Endothelial cell of umbilical vein (primary cell): Measurements from ENCODE around the gene OSBPL5. TPM values are rescaled to one million over a fixed set of nuclear protein-coding genes. Genes with fewer than 3 reads are reported as not detected.

ENCODE experiments used
- BruUV-seq: library from RNA; stranded (reverse); fragments of 400-500 nt; replicated peaks from 2 replicates; lab custom pipeline; 2021; lab: Mats Ljungman, UMichigan
- CTCF ChIA-PET: fragments of 300-600, 350-600 bp; sonication (Branson Sonifier 250); formaldehyde crosslinking; loops from one replicate; lab custom pipeline; 2021; ENCODE audit warnings: antibody characterized with exemption, inconsistent platforms; lab: Charles Lee
- POLR2A ChIA-PET: fragments of 300-600, 350-600 bp; sonication (Branson Sonifier 250); formaldehyde crosslinking; loops from one replicate; lab custom pipeline; 2021; ENCODE audit warnings: antibody characterized with exemption, inconsistent platforms; lab: Charles Lee
- DNase-seq: peaks from one replicate; pipeline ENCODE4 v3.0.0-alpha.2; 2011; ENCODE audit warnings: low read depth, low spot score
- FAIRE-seq: peaks from 2 replicates; lab custom pipeline; 2011; peaks lifted over from hg19 to GRCh38; lab: Jason Lieb, UNC
- H2AFZ ChIP-seq: 2 replicates; pipeline ENCODE4 v1.6.0; 2012; ENCODE audit warnings: low read depth, low read length, control low read depth, inconsistent platforms
- H3K27ac ChIP-seq: 2 replicates; pipeline ENCODE4 v1.5.1; 2011; ENCODE audit warnings: low read depth, mild to moderate bottlenecking, control low read depth, low read length, moderate library complexity; ENCODE audit not compliant: insufficient read depth
- H3K27me3 ChIP-seq, 2 experiments: 2 replicates each; pipeline versions ENCODE4 v1.6.0 to v1.6.1; 2011; ENCODE audit warnings: low read length in 2 of 2, mixed read lengths in 1 of 2; ENCODE audit not compliant: control insufficient read depth in 2 of 2, insufficient read depth in 2 of 2
- H3K36me3 ChIP-seq, 2 experiments: 2 replicates in 1 of 2; 3 replicates in 1 of 2; pipeline ENCODE4 v1.5.1; 2011; ENCODE audit warnings: low read length in 2 of 2, mild to moderate bottlenecking in 1 of 2, moderate library complexity in 1 of 2; ENCODE audit not compliant: control insufficient read depth in 2 of 2, insufficient read depth in 2 of 2; ENCODE audit errors: extremely low read depth in 1 of 2
- H3K4me1 ChIP-seq: 3 replicates; pipeline ENCODE4 v1.5.1; 2011; ENCODE audit warnings: mild to moderate bottlenecking, low read length; ENCODE audit not compliant: control insufficient read depth, insufficient read depth; ENCODE audit errors: extremely low read depth
- H3K4me2 ChIP-seq: 2 replicates; pipeline ENCODE4 v1.6.1; 2011; ENCODE audit warnings: low read length, control low read depth, mixed read lengths; ENCODE audit not compliant: insufficient read depth
- H3K4me3 ChIP-seq, 3 experiments: fragments of 200-600 bp in 1 of 3; sonication (generic), shearing (Covaris generic) in 1 of 3; replicated peaks in 1 of 3; 2 replicates each; pipeline ENCODE4 v1.5.1; 2011 to 2016; ENCODE audit warnings: control low read depth in 3 of 3, low read length in 3 of 3, mild to moderate bottlenecking in 2 of 3, inconsistent platforms in 1 of 3, low read depth in 1 of 3, moderate library complexity in 1 of 3; ENCODE audit not compliant: insufficient read depth in 1 of 3
- H3K79me2 ChIP-seq: 2 replicates; pipeline ENCODE4 v1.6.0; 2012; ENCODE audit warnings: low read length, inconsistent platforms; ENCODE audit not compliant: control insufficient read depth, insufficient read depth
- H3K9ac ChIP-seq: replicated peaks from 2 replicates; pipeline ENCODE3; 2011; ENCODE audit warnings: low read length, control low read depth; ENCODE audit not compliant: insufficient read depth; ENCODE audit errors: extremely low read depth
- H3K9me1 ChIP-seq: replicated peaks from 3 replicates; pipeline ENCODE4 v1.6.0; 2011; ENCODE audit warnings: mild to moderate bottlenecking, low read length; ENCODE audit not compliant: control insufficient read depth, insufficient read depth; ENCODE audit errors: extremely low read depth
- H3K9me3 ChIP-seq: replicated peaks from 2 replicates; pipeline ENCODE4 v1.5.1; 2012; ENCODE audit warnings: low read length, inconsistent platforms; ENCODE audit not compliant: control insufficient read depth, insufficient read depth
- H4K20me1 ChIP-seq: replicated peaks from 2 replicates; pipeline ENCODE3; 2011; ENCODE audit warnings: mild to moderate bottlenecking, low read length; ENCODE audit not compliant: control insufficient read depth, insufficient read depth; ENCODE audit errors: extremely low read depth
- CTCF ChIP-seq, 2 donors: IDR thresholded peaks; 1 replicate in 1 of 2; 2 replicates in 1 of 2; pipeline ENCODE4 v1.5.1; 2011; ENCODE audit warnings: low read length in 2 of 2, mild to moderate bottlenecking in 2 of 2, moderate library complexity in 2 of 2, control low read depth in 1 of 2, inconsistent platforms in 1 of 2, low read depth in 1 of 2; ENCODE audit not compliant: insufficient read depth in 1 of 2; ENCODE audit errors: extremely low read depth in 1 of 2
- JUN ChIP-seq: IDR thresholded peaks from 2 replicates; pipeline ENCODE4 v1.6.1; 2011; ENCODE audit warnings: borderline replicate concordance, low read depth; ENCODE audit not compliant: insufficient read length, insufficient read depth
- MAX ChIP-seq: IDR thresholded peaks from 2 replicates; pipeline ENCODE4 v1.6.1; 2011; ENCODE audit not compliant: insufficient read depth, insufficient read length
- MYC ChIP-seq: IDR thresholded peaks from one replicate; pipeline ENCODE4 v1.6.1; 2011; ENCODE audit warnings: mild to moderate bottlenecking, low read depth, low read length
- POLR2A ChIP-seq: IDR thresholded peaks from 2 replicates; pipeline ENCODE4 v1.6.1; 2012; ENCODE audit warnings: low read depth, mild to moderate bottlenecking, control low read depth, low read length
- POLR2AphosphoS5 ChIP-seq: IDR thresholded peaks from 2 replicates; pipeline ENCODE4 v1.6.1; 2012; ENCODE audit warnings: low read depth, mild to moderate bottlenecking, control low read depth, low read length, moderate library complexity; ENCODE audit not compliant: insufficient read depth
- dilution Hi-C: fragments of 300-500 bp; cut with MboI; formaldehyde crosslinking; loops from one replicate; pipeline ENCODE4 v1.15.0; 2019; ENCODE audit warnings: low sequenced_read_pairs; ENCODE audit not compliant: extremely low pct_ligation_motif_present
- intact Hi-C: fragments of 100-400 bp; cut with micrococcal nuclease; formaldehyde crosslinking; loops from one replicate; pipeline ENCODE4 v1.10.0; 2022
- polyA plus RNA-seq, 4 experiments: library from polyadenylated mRNA; depleted of rRNA in 3 of 4; stranded (reverse) in 3 of 4; unstranded in 1 of 4; fragments of >200 nt; gene quantifications; 2 replicates each; pipeline versions ENCODE4 v1.2.1 to v1.2.3, GENCODE V29; 2011 to 2012; ENCODE audit warnings: missing spikeins in 1 of 4
- total RNA-seq: library from RNA; stranded (reverse); gene quantifications from 2 replicates; pipeline ENCODE4 v1.2.3, GENCODE V29; 2021

OSBPL5 gene
- total and polyA plus RNA-seq, 2 donors (not counting 3 experiments of a cell fraction or from before 2014, with no cell fraction given), result 8.7 to 37.7 TPM

- dilution Hi-C loops, result no loop called here
- FAIRE-seq, result no peak
- Histone ChIP-seq H3K9me3 (no peaks in the 10 kb centered on the region), H4K20me1 (no peaks in the 10 kb centered on the region), H3K4me3 (no peak overlapping the region), H3K79me2 (no peaks in the 10 kb centered on the region), H3K27me3 (peaks cover 4% of the 10 kb centered on the region in 2 experiments), H3K9ac (no peak overlapping the region), H3K9me1 (no peaks in the 10 kb centered on the region), H3K36me3 (no peaks in the 10 kb centered on the region), H2AFZ (no peak overlapping the region), H3K27ac (no peak overlapping the region), H3K4me2 (no peak overlapping the region), H3K4me1 (no peaks in the 10 kb centered on the region)
- intact Hi-C loops, result no loop called here
- TF ChIP-seq MAX (no peak), POLR2A (no peak), POLR2AphosphoS5 (no peak), MYC (no peak), JUN (no peak), CTCF (IDR thresholded peaks at IDR 0.05; ENCODE audit: extremely low read depth in 1 of 2, insufficient read depth in 1 of 2, low read depth in 1 of 2, low read length in 2 of 2) (no peak)
- BruUV-seq, result no TSS peak
- no peak for DNase-seq
- CTCF ChIA-PET, result interaction anchor here (1.4 kb wide), 1 partner anchor 14 kb away, joined by 6 read pairs; no protein-coding TSS in a partner anchor
- POLR2A ChIA-PET, result no interaction called here
These were observed 87.2 kb downstream of the OSBPL5 start for GRCh38 chr11:3077846-3078440.
